Endothelial cell (in vitro differentiated cells): Measurements from ENCODE around the gene CPD. TPM values are rescaled to one million over a fixed set of nuclear protein-coding genes. Genes with fewer than 3 reads are reported as not detected.
"Not testable (repeated sequence)": the region's sequence is repeated elsewhere in the genome, so short reads cannot be mapped to it uniquely, and the experiment has no call there.

Experiments
- DNase-seq: peaks from one replicate; pipeline ENCODE4 v3.0.0; 2021; ENCODE audit warnings: low spot score
- H3K27ac Mint-ChIP-seq: one replicate; pipeline ENCODE4 v1.8.0; 2021; ENCODE audit warnings: mixed read lengths, inconsistent platforms; ENCODE audit not compliant: unreplicated experiment
- H3K27me3 Mint-ChIP-seq: one replicate; pipeline ENCODE4 v1.8.0; 2021; ENCODE audit warnings: mild to moderate bottlenecking, moderate library complexity, mixed read lengths, inconsistent platforms; ENCODE audit not compliant: unreplicated experiment
- H3K36me3 Mint-ChIP-seq: one replicate; pipeline ENCODE4 v1.8.0; 2021; ENCODE audit warnings: mild to moderate bottlenecking, low read depth, mixed read lengths, inconsistent platforms; ENCODE audit not compliant: unreplicated experiment
- H3K4me1 Mint-ChIP-seq: one replicate; pipeline ENCODE4 v1.8.0; 2021; ENCODE audit warnings: mild to moderate bottlenecking, mixed read lengths, inconsistent platforms; ENCODE audit not compliant: unreplicated experiment
- H3K4me3 Mint-ChIP-seq: one replicate; pipeline ENCODE4 v1.8.0; 2021; ENCODE audit warnings: mild to moderate bottlenecking, mixed read lengths, inconsistent platforms; ENCODE audit not compliant: unreplicated experiment
- H3K9me3 Mint-ChIP-seq: one replicate; pipeline ENCODE4 v1.8.0; 2021; ENCODE audit warnings: mixed read lengths, inconsistent platforms; ENCODE audit not compliant: unreplicated experiment
- CTCF ChIP-seq: fragments of 200-600 bp; sonication (generic); IDR thresholded peaks from one replicate; pipeline ENCODE4 v1.5.0; 2021; ENCODE audit warnings: antibody characterized with exemption; ENCODE audit not compliant: unreplicated experiment
- total RNA-seq: library from RNA; stranded (reverse); fragmentation: NEBNext Ultra II Directional; extraction: Animal tissue kit (Norgen Biotek cat#: 25700); gene quantifications from one replicate; pipeline ENCODE4 v1.2.1, GENCODE V29; 2021; ENCODE audit not compliant: unreplicated experiment

The CPD gene
- total RNA-seq, 1 donor from 2014 or later = 119 TPM

GRCh38 chr17:30405161-30405560 is 26.4 kb downstream of the CPD start:
- H3K27ac Mint-ChIP-seq = peak overlapping the region; percentile 54
- TF ChIP-seq CTCF = no peak

GRCh38 chr17:30410627-30411026 is 31.9 kb downstream of the CPD start:
- H3K9me3 Mint-ChIP-seq, H3K27ac Mint-ChIP-seq, H3K4me3 Mint-ChIP-seq, DNase-seq, H3K4me1 Mint-ChIP-seq, H3K27me3 Mint-ChIP-seq: not testable (repeated sequence)
- H3K36me3 Mint-ChIP-seq = peaks cover 22% of the 10 kb centered on the region

More at GRCh38 chr17:30405161-30405560, 26.4 kb downstream of the CPD start:
- no peak overlapping the region for H3K4me3 Mint-ChIP-seq
- H3K9me3 Mint-ChIP-seq = no peaks in the 10 kb centered on the region
- H3K4me1 Mint-ChIP-seq = peaks cover 11% of the 10 kb centered on the region
- peaks cover 5% of the 10 kb centered on the region for H3K27me3 Mint-ChIP-seq
- DNase-seq = no peak
- peaks cover 20% of the 10 kb centered on the region for H3K36me3 Mint-ChIP-seq

- not testable (repeated sequence) for H3K27me3 Mint-ChIP-seq
Observed at GRCh38 chr17:30412008-30412496, 33.3 kb downstream of the CPD start.

DNA sequence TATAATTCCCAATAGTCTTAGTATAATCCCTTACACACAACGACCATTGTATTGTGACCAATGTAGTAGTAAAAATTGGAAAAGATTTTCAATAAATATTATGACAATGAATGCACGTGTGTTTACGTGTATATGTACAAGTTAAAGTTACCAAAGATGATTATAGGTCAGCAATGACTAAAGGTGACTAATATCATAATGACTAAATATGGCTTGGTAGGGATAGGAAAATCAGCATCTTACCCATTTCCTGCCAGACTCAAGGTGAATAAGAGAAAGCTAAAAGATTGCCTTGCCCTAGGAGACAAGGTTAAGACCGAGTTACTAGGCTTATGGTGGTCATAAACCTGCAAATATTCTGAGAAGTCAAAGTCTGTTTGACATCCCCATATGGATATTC is 34.4 kb downstream of the CPD start:
- no peak overlapping the region for H3K4me3 Mint-ChIP-seq
- no peak overlapping the region for H3K27ac Mint-ChIP-seq
- no peak for TF ChIP-seq CTCF
- DNase-seq = no peak
- no peaks in the 10 kb centered on the region for H3K9me3 Mint-ChIP-seq
- peaks cover 14% of the 10 kb centered on the region for H3K36me3 Mint-ChIP-seq
- no peaks in the 10 kb centered on the region for H3K4me1 Mint-ChIP-seq
- H3K27me3 Mint-ChIP-seq = peaks cover 6% of the 10 kb centered on the region

More at GRCh38 chr17:30412008-30412496, 33.3 kb downstream of the CPD start:
- DNase-seq, H3K4me3 Mint-ChIP-seq, H3K9me3 Mint-ChIP-seq, H3K27ac Mint-ChIP-seq, H3K4me1 Mint-ChIP-seq: not testable (repeated sequence)
- H3K36me3 Mint-ChIP-seq = peaks cover 20% of the 10 kb centered on the region

DNA sequence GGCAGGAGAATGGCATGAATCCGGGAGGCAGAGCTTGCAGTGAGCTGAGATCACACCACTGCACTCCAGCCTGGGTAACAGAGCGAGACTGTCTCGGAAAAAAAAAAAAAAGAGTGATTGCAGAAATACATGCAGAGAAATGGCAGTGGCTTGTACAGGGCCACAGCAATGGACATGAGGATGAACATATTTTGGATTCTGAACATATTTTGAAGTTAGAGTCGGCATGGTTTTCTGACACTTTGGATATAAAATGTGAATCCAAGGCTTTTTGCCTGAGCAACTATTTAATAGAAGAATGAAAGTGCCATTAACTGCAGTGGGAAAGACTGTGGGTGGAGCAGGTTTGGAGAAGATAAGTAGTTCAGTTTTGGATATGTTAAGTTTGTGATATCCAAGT is 35.8 kb downstream of the CPD start:
- Mint-ChIP-seq H3K27ac (no peak overlapping the region), H3K4me1 (no peaks in the 10 kb centered on the region), H3K9me3 (no peaks in the 10 kb centered on the region), H3K27me3 (peaks cover 3% of the 10 kb centered on the region), H3K4me3 (no peak overlapping the region), H3K36me3 (peaks cover 14% of the 10 kb centered on the region)
- no peak for TF ChIP-seq CTCF
- no peak for DNase-seq

DNA sequence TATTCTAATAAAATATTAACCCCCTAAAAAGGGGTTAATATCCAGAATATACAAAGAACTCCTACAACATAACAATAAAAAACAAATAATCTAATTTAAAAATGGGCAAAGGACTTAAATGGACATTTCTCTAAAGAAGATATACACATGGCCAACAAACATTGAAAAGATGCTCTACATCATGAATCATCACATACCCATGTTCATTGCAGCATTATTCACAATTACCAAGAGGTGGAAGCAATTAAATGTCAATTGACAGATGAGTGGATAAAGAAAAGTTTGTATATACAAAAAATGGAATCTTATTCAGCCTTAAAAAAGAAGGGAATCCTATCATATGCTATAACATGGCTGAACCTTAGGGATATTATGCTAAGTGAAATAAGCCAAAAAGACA is 36.8 kb downstream of the CPD start:
- Mint-ChIP-seq H3K4me3 (no peak overlapping the region), H3K9me3 (no peaks in the 10 kb centered on the region), H3K4me1 (no peaks in the 10 kb centered on the region), H3K36me3 (peaks cover 14% of the 10 kb centered on the region), H3K27ac (no peak overlapping the region), H3K27me3 (peaks cover 3% of the 10 kb centered on the region)
- TF ChIP-seq CTCF = no peak
- no peak for DNase-seq

GRCh38 chr17:30418070-30418469 is 39.3 kb downstream of the CPD start:
- not testable (repeated sequence) for H3K4me3 Mint-ChIP-seq, H3K36me3 Mint-ChIP-seq, H3K4me1 Mint-ChIP-seq, H3K27me3 Mint-ChIP-seq, H3K9me3 Mint-ChIP-seq, DNase-seq, H3K27ac Mint-ChIP-seq
